Loucy (cell line): ENCODE data around the gene ACTA2.

ENCODE experiments used
- CTCF ChIP-seq: fragments of 200-600 bp; sonication (generic); conservative IDR thresholded peaks from 2 replicates; pipeline ENCODE4 v1.5.1; 2014; ENCODE audit warnings: mild to moderate bottlenecking, antibody characterized with exemption, low read length
- EZH2phosphoT487 ChIP-seq: fragments of 200-600 bp; IDR thresholded peaks from 2 replicates; pipeline ENCODE4 v1.6.1; 2018; ENCODE audit warnings: antibody characterized with exemption, mild to moderate bottlenecking, moderate library complexity, borderline replicate concordance

- no peak for TF ChIP-seq CTCF
- no peak for TF ChIP-seq EZH2phosphoT487
Measured at GRCh38 chr10:88953662-88954061, 1.1 kb upstream of the ACTA2 start.
